ENCODE data around the gene HS6ST2. TPM values are rescaled to one million over a fixed set of nuclear protein-coding genes. Genes with fewer than 3 reads are reported as not detected.

HS6ST2 gene
- total RNA-seq, 1 experiment from 2014 or later, result 24.6 TPM

DNA sequence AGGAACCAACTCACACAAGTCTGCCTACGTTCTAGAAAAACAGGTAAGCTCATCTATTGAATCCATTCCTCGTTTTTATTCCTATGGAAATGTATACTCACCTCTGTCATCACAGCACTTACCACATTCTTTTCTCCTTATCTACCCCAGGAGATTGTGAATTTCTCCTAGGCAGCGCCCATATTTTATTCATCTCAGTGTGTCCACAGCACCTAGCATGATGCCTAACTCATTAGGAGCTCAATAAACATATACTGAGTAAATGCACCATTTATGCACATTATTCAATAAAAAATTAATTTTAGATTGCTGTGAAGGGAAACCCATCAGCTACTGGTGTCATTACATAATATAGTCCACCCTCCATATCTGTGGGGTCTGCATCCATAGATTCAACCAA is 363.4 kb downstream of the HS6ST2 start:
- Histone ChIP-seq H3K4me1 (ENCODE audit: control insufficient read depth in 1 of 2, insufficient read depth in 2 of 2, low read length in 2 of 2) (no peaks in the 10 kb centered on the region), H3K9me3 (ENCODE audit: control insufficient read depth in 1 of 2, insufficient read depth in 1 of 2, low read depth in 1 of 2, low read length in 2 of 2) (no peaks in the 10 kb centered on the region), H3K4me2 (ENCODE audit: low read length) (no peak overlapping the region), H3K27ac (ENCODE audit: low read depth, low read length) (no peak overlapping the region), H3K27me3 (ENCODE audit: insufficient read depth, low read length) (no peaks in the 10 kb centered on the region; the same call in 1 of the 2 replicates), H3K79me2 (ENCODE audit: insufficient read depth, low read length) (no peaks in the 10 kb centered on the region), H3K36me3 (ENCODE audit: control insufficient read depth in 1 of 2, insufficient read depth in 2 of 2, low read length in 2 of 2) (no peaks in the 10 kb centered on the region), H3K9ac (ENCODE audit: low read length) (no peak overlapping the region), H3K4me3 (replicated peaks in 1 of 2; ENCODE audit: low read depth in 1 of 2, low read length in 2 of 2) (no peak overlapping the region), H3K9me2 (ENCODE audit: insufficient read depth) (no peaks in the 10 kb centered on the region), H2AFZ (ENCODE audit: low read depth, low read length, poor library complexity, severe bottlenecking) (no peak overlapping the region), H4K20me1 (ENCODE audit: insufficient read depth) (no peaks in the 10 kb centered on the region)
- POLR2A ChIA-PET, result no interaction called here
- CTCF ChIA-PET, result no interaction called here
- TF ChIP-seq CTCF (IDR thresholded peaks at IDR 0.05 in 2 of 3, conservative IDR thresholded peaks at IDR 0.05 in 1 of 3; ENCODE audit: borderline replicate concordance in 1 of 3, insufficient read depth in 1 of 3, low read depth in 2 of 3, low read length in 2 of 3) (no peak), POLR2AphosphoS5 (IDR thresholded peaks at IDR 0.05; ENCODE audit: low read depth, low read length) (no peak), ELF1 (IDR thresholded peaks at IDR 0.05; ENCODE audit: borderline replicate concordance, low read depth) (no peak), SRF (IDR thresholded peaks at IDR 0.05; ENCODE audit: low read depth) (no peak), CBX3 (IDR thresholded peaks at IDR 0.05; ENCODE audit: low read depth) (no peak), RAD21 (IDR thresholded peaks at IDR 0.05; ENCODE audit: low read depth) (no peak), POLR2A (IDR thresholded peaks at IDR 0.05; ENCODE audit: borderline replicate concordance, extremely low read depth, insufficient read depth, insufficient read length) (no peak), MAX (IDR thresholded peaks at IDR 0.05) (no peak), TCF7L2 (IDR thresholded peaks at IDR 0.05; ENCODE audit: borderline replicate concordance, extremely low read depth, insufficient read depth, insufficient read length) (no peak), FOSL1 (IDR thresholded peaks at IDR 0.05; ENCODE audit: low read depth) (no peak), ZNF274 (IDR thresholded peaks at IDR 0.05; ENCODE audit: low read depth, low read length) (no peak), JUND (IDR thresholded peaks at IDR 0.05) (no peak)
- TF ChIP-seq, protein P1, sequence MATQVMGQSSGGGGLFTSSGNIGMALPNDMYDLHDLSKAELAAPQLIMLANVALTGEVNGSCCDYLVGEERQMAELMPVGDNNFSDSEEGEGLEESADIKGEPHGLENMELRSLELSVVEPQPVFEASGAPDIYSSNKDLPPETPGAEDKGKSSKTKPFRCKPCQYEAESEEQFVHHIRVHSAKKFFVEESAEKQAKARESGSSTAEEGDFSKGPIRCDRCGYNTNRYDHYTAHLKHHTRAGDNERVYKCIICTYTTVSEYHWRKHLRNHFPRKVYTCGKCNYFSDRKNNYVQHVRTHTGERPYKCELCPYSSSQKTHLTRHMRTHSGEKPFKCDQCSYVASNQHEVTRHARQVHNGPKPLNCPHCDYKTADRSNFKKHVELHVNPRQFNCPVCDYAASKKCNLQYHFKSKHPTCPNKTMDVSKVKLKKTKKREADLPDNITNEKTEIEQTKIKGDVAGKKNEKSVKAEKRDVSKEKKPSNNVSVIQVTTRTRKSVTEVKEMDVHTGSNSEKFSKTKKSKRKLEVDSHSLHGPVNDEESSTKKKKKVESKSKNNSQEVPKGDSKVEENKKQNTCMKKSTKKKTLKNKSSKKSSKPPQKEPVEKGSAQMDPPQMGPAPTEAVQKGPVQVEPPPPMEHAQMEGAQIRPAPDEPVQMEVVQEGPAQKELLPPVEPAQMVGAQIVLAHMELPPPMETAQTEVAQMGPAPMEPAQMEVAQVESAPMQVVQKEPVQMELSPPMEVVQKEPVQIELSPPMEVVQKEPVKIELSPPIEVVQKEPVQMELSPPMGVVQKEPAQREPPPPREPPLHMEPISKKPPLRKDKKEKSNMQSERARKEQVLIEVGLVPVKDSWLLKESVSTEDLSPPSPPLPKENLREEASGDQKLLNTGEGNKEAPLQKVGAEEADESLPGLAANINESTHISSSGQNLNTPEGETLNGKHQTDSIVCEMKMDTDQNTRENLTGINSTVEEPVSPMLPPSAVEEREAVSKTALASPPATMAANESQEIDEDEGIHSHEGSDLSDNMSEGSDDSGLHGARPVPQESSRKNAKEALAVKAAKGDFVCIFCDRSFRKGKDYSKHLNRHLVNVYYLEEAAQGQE (IDR thresholded peaks at IDR 0.05; ENCODE audit: low read depth), result no peak
- TF ChIP-seq, protein P2, sequence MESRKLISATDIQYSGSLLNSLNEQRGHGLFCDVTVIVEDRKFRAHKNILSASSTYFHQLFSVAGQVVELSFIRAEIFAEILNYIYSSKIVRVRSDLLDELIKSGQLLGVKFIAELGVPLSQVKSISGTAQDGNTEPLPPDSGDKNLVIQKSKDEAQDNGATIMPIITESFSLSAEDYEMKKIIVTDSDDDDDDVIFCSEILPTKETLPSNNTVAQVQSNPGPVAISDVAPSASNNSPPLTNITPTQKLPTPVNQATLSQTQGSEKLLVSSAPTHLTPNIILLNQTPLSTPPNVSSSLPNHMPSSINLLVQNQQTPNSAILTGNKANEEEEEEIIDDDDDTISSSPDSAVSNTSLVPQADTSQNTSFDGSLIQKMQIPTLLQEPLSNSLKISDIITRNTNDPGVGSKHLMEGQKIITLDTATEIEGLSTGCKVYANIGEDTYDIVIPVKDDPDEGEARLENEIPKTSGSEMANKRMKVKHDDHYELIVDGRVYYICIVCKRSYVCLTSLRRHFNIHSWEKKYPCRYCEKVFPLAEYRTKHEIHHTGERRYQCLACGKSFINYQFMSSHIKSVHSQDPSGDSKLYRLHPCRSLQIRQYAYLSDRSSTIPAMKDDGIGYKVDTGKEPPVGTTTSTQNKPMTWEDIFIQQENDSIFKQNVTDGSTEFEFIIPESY (IDR thresholded peaks at IDR 0.05; ENCODE audit: extremely low read depth, insufficient replicate concordance, low read length), result no peak
- TF ChIP-seq, protein P3, sequence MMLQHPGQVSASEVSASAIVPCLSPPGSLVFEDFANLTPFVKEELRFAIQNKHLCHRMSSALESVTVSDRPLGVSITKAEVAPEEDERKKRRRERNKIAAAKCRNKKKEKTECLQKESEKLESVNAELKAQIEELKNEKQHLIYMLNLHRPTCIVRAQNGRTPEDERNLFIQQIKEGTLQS (IDR thresholded peaks at IDR 0.05), result no peak
- intact Hi-C loops (cut with micrococcal nuclease), result no loop called here
- no peak for ATAC-seq
- no peak for DNase-seq (ENCODE audit: low read depth, low spot score)
- BruUV-seq (replicated peaks), result no TSS peak
- RAD21 ChIA-PET (ENCODE audit: low non-redundant PET in 1 of 2, low total read pairs in 2 of 2, uncharacterized antibody in 2 of 2, unreplicated experiment in 2 of 2), result no interaction called here

Data from HCT116 (cell line).